Activated CD4-positive, CD25-positive, alpha-beta regulatory T cell treated with anti-CD3 and anti-CD28 coated beads, Interleukin-2, amount 50 U/mL, for 24 hours (primary cell): ENCODE results near the gene SLX4IP.
"Not testable (repeated sequence)": the region's sequence is repeated elsewhere in the genome, so short reads cannot be mapped to it uniquely, and the experiment has no call there.

Source experiments
- ATAC-seq, 2 donors: fragments of 150-1000 bp; cut with Tn5 transposase; one replicate each; pipeline ENCODE4 v1.10.0; 2021; ENCODE audit warnings: mild to moderate bottlenecking in 1 of 2, moderate library complexity in 1 of 2

The SLX4IP gene

GRCh38 chr20:10434832-10435812 lies at the start of gene SLX4IP:
Gene SLX4IP, plus strand, starts transcription at chr20:10435305. Its CDS starts 22,900 bp downstream, at chr20:10458205.
- ATAC-seq = peak; percentile 67 to 69

GRCh38 chr20:10385850-10386544 lies 49.1 kb upstream of the SLX4IP start:
- ATAC-seq = no peak

DNA sequence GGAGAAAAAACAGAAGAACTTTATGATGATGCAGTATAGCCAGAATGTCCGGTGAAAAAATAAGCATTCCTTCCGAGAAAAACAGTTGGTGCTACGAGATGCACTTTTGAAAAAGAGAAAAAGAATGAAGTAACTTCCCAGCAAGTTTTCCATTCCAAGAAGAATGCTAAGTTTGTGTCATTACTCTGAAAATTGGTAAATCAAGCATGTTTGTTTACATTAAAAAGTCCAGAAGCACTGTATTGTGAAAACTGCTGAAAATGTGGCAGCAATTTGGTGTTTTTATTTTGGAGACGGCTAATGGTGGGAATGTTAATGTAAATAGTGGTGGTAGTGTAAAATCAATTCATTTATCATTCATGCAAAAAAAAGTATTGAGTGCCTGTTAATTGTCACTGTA lies 47.4 kb upstream of the SLX4IP start:
- no peak for ATAC-seq

- no peak for ATAC-seq
Measured at GRCh38 chr20:10388597-10388996, 46.5 kb upstream of the SLX4IP start.

GRCh38 chr20:10390709-10391108 lies 44.4 kb upstream of the SLX4IP start:
- ATAC-seq = no peak

DNA sequence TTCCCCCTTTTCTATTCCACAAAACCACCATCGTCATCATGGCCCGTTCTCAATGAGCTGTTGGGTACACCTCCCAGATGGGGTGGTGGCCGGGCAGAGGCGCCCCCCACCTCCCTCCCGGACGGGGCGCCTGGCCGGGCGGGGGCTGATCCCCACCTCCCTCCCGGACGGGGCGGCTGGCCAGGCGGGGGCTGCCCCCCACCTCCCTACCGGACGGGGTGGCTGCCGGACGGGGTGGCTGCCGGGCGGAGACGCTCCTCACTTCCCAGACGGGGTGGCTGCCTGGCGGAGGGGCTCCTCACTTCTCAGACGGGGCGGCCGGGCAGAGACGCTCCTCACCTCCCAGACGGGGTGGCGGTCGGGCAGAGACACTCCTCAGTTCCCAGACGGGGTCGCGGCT lies 40.4 kb upstream of the SLX4IP start:
- not testable (repeated sequence) for ATAC-seq

- no peak for ATAC-seq
Measured at GRCh38 chr20:10398834-10399369, 36.2 kb upstream of the SLX4IP start.

DNA sequence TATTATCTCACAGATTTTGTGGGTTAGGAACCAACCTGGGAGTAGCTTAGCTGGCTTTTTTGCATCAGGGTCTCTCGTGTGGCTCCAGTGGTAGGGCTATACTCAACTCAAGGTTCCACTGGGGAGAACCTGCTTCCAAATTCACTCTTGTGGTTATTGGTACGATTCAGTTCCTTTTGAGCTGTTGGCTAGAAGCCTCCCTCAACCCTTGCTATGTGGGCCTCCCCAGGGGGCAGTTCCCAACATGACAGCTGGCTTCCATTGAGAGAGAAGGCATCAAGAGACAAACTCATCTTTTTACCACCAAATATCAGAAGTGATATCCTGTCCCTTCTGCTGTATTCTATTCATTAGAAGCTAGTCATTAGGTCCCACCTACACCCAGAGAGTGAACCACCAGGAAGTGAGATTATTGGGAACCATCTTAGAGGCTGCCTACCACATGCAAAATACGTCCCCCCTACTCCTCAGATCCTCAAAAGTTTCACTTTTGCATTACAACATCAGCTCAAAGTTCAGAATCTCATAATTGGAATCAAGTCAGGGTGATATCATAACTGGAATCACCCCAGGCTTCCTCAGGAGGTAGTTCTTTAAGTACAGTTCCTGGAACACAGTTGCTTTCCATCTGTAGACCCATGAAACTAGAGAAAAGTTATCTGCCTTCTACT lies 32.0 kb upstream of the SLX4IP start:
- ATAC-seq = no peak

DNA sequence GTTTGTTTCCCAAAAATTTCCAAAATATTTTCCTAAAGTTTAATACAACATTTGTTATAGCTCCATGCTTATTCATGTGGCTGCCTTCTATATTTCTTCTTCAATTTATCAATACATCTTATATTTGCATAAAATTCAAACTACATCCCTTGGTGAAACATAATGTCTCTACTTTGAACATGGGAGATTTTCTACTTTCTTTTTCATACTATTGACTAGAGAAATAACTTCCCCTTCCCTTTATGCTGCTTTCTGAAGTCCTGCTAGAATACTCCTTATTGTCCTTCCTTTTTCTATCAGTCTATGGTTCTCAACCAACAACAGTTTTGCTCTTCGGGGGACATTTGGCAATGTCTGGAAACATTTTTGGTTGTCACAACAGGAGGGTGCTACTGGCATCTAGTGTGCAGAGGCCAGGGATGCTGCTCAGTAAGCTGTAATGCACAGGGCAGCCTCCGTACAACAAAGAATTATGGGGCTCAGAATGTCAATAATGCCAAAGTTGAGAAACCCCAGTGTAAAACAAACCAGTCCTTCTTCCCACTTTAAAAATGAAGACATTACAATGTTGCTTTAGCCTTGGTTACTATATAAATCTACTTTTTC lies 31.0 kb upstream of the SLX4IP start:
- no peak for ATAC-seq

- no peak for ATAC-seq
Measured at GRCh38 chr20:10404959-10405530, 30.1 kb upstream of the SLX4IP start.

GRCh38 chr20:10408108-10408813 lies 26.8 kb upstream of the SLX4IP start:
- ATAC-seq = no peak

GRCh38 chr20:10411673-10412072 lies 23.4 kb upstream of the SLX4IP start:
- ATAC-seq = no peak

GRCh38 chr20:10412591-10413408 lies 22.3 kb upstream of the SLX4IP start:
- ATAC-seq = no peak

DNA sequence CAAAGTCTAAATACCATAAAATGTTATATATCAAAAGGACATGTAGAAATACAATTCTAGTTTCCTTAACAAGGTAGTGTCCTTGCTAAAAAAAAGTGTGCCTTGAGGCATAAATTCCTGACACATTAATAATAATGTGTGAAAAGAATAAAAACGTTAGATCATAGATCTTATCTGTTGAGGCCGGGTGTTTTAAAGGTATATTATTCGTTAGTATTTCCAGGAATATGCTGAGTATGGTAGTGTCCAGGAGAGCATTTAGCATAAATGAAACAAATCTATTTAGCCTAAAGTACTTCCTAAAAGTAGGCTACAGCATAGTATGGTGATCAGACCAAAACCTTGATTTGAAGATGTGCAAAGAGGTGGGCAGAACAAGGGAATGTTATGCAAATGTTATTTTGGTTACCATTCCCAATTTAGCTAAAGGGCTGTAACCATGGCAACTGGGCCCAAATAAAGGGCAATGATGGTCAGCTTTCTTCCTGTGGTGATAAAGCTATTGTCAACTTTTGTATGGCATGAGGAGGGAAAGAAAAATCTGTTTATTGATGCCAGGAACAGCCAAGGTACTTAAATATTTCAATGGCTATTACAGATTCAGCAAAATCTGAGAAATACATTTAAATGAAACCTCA lies 20.0 kb upstream of the SLX4IP start:
- no peak for ATAC-seq

DNA sequence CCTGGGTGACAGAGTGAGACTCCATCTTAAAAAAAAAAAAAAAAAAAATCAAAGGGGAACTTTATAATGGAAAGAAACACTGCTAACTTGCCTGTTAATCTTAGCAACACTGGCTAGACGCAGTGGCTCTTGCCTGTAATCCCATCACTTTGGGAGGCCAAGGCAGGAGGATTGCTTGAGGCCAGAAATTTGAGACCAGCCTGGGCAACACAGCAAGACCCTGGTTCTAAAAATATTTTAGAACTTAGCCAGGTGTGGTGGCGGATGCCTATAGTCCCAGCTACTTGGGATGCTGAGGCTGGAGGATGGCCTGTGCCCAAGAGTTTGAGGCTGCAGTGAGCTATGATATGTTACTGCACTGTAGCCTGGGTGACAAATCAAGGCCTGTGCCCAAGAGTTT lies 17.9 kb upstream of the SLX4IP start:
- not testable (repeated sequence) for ATAC-seq

DNA sequence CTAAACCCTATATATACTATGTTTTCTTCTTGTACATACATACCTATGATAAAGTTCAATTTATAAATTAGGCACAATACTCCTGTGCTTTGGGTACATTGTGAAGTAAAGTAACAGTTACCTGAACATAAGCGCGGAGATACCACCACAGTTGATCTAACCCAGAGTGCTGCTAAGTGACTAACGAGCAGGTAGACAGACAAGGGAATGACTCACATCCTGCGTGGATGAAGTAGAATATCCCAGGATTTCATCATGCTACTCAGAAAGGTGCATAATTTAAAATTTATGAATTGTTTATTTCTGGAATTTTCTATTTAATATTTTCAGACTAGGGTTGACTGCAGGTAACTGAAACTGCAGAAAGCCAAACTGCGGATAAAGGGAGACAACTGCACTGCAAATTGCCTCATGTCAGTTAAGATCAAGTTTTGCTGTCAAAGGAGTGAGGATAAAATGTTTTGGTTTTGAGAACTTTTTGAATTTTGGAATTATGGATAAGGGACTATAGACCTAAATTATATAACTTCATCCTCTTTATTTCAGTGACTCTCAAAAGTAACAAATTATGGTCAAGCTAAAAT lies 15.5 kb upstream of the SLX4IP start:
- peak in 1 of 2 donors; percentile 62 for ATAC-seq

- ATAC-seq = no peak
Measured at GRCh38 chr20:10423735-10424134, 11.4 kb upstream of the SLX4IP start.

- no peak for ATAC-seq
Measured at GRCh38 chr20:10427060-10427692, 7.9 kb upstream of the SLX4IP start.

DNA sequence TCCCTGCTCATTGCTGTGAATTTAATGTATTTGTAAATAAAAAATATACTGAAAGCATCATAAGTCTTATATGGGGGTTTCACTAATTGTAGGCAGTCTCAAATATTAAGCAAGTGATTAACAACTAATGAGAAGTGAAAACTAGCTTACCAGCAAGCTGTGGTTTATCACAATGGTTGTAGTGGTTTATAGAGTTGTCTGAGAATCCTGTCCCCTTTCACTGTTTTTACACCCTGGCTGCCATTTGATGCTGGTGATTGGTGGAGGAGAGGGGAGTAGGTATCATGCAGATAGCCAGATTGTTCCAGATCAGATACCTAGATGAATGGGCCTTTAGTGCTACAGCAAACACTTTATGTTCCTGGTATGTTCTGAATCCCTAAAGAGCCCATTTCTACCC lies 7.1 kb upstream of the SLX4IP start:
- ATAC-seq = no peak
